ENCODE results near the gene GANC. TPM values are rescaled to one million over a fixed set of nuclear protein-coding genes. Genes with fewer than 3 reads are reported as not detected.

GANC gene
- total and polyA plus RNA-seq, 5 donors, result 7.4 to 24.3 (median 20.8) TPM

DNA sequence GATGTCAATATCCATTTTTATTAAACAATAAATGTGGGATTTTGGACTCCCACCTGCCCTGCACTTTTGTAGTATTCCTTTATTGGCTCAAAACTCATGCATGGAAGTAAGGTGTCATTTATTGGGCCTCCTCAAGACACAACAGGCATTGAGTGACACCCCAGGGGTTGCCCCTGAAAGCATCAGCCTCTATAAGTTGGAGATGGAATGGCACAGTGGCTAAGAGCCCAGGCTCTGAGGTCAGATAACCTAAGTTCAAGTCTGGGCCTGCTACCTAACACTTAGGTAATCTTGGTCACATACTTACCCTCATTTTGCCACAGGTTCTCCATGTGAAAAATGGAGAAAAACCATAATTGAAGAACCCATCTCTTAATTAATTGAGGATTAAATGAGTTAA lies 90.9 kb downstream of the GANC start:
- no peaks in the 10 kb centered on the region for H3K9me3 ChIP-seq (ENCODE audit: control insufficient read depth, low read length)
- ATAC-seq, result no peak
- no peak overlapping the region for H3K27ac ChIP-seq (ENCODE audit: low read length)
- no peaks in the 10 kb centered on the region for H3K27me3 ChIP-seq (ENCODE audit: control insufficient read depth, insufficient read depth)
- DNase-seq, result no peak
- H3K4me3 ChIP-seq (ENCODE audit: low read length), result no peak overlapping the region
- H3K4me1 ChIP-seq (ENCODE audit: control insufficient read depth, insufficient read depth, low read length), result no peaks in the 10 kb centered on the region
- intact Hi-C loops (cut with DNase I), result no loop called here

DNA sequence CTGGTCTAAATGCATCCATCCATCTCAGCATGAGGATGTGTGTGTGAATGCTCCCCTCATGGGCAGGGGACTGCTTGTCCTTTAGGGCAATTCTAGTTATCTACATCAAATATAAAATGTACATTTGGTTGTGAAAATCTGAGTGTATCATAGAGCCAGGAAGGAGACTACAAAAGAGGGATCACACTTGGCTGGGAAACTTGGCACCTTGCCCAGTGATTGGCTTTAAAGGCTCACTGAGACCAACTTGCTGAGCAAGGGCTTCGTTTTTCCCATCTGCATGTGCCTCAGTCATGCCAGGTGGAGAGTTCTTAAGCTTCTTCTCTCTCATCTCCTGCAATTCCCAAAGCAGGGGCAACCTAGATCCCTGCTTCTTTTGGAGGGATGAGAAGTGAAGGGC lies 91.5 kb downstream of the GANC start:
- Histone ChIP-seq H3K27ac (ENCODE audit: low read length) (no peak overlapping the region), H3K4me3 (ENCODE audit: low read length) (no peak overlapping the region), H3K9me3 (ENCODE audit: control insufficient read depth, low read length) (no peaks in the 10 kb centered on the region), H3K4me1 (ENCODE audit: control insufficient read depth, insufficient read depth, low read length) (no peaks in the 10 kb centered on the region), H3K27me3 (ENCODE audit: control insufficient read depth, insufficient read depth) (no peaks in the 10 kb centered on the region)
- 45% methylated on average over 1 of the region's 1 CpG for WGBS
- peak; percentile 44 to 75 (median 62) for DNase-seq
- intact Hi-C loops (cut with DNase I), result no loop called here
- ATAC-seq, result no peak

DNA sequence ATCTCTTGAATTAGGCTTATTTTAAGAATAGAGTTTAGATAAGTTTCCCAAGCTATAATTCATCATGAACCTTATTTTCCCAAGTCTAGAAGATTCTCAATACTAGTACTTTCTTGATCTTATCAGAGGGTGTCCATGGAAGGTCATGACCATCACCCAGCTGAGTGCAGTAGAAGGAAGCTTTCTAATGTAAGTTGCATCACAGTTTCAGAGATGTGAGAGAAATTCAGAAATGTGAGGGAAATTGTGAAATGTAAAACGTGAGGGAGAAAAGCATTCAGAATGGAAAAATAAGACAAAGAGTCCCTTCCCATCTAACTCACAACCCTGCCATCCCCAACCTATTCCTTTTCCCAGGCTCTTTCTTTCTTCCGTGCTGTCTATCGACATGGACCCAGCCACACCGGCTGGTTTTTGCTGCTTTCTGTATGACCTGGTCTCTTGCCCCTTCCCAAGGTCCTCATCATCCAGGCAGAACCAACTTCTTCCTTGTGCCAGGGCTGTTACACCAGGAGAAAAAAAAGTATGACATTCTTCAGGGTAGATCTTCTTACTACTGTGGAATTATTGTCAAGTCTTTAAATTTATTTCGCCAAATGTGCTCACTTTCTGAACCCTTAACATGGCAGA lies 93.0 kb downstream of the GANC start:
- intact Hi-C loops (cut with DNase I), result no loop called here
- no peak overlapping the region for H3K4me3 ChIP-seq (ENCODE audit: low read length)
- no peaks in the 10 kb centered on the region for H3K9me3 ChIP-seq (ENCODE audit: control insufficient read depth, low read length)
- WGBS, result 90% methylated on average over 5 of the region's 5 CpGs
- no peak for DNase-seq
- no peak overlapping the region for H3K27ac ChIP-seq (ENCODE audit: low read length)
- no peaks in the 10 kb centered on the region for H3K27me3 ChIP-seq (ENCODE audit: control insufficient read depth, insufficient read depth)
- H3K4me1 ChIP-seq (ENCODE audit: control insufficient read depth, insufficient read depth, low read length), result no peaks in the 10 kb centered on the region
- no peak for ATAC-seq

DNA sequence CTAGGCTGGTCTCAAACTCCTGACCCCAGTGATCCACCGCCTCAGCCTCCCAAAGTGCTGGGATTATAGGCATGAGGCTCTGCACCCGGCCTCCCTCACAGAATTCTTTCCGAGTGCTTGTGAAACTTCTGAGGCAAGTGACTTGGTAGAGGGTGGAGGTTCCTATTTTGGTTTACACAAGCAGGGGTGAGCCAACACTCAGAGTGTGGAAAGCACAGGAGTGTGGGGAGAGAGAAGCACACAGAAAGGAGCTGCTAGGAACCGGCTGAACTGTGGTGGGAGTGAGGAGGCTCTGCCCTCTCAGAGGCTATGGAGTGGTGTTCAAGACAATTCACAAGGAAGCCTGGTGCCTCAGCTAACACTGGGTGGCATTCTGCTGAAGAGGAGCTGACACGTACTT lies 94.0 kb downstream of the GANC start:
- 60% methylated on average over 5 of the region's 5 CpGs for WGBS
- Histone ChIP-seq H3K4me3 (ENCODE audit: low read length) (no peak overlapping the region), H3K4me1 (ENCODE audit: control insufficient read depth, insufficient read depth, low read length) (no peaks in the 10 kb centered on the region), H3K27me3 (ENCODE audit: control insufficient read depth, insufficient read depth) (no peaks in the 10 kb centered on the region), H3K27ac (ENCODE audit: low read length) (no peak overlapping the region), H3K9me3 (ENCODE audit: control insufficient read depth, low read length) (no peaks in the 10 kb centered on the region)
- intact Hi-C loops (cut with DNase I), result no loop called here
- DNase-seq (no peak), ATAC-seq (peak; percentile 64 to 81)

DNA sequence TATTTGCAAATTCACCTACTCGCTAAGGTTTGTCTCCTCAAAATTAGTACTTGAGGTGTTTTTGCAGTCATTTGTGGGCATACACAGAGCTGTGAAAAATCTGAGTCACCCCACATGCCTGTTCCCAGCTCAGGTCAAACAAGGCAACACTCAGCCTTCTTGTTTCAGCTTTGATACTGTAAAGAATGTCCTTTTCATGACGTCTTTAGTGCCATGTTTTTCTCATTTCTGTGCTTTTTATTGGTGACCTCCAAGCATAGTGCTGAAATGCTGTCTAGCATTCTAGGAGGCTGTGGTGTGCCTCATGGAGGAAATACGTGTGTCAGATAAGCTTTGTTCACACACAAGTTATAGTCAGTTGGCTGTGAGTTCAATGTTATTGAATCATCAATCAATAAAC lies 95.1 kb downstream of the GANC start:
- ATAC-seq, result no peak
- no peaks in the 10 kb centered on the region for H3K27me3 ChIP-seq (ENCODE audit: control insufficient read depth, insufficient read depth)
- H3K27ac ChIP-seq (ENCODE audit: low read length), result no peak overlapping the region
- WGBS, result 82% methylated on average over 3 of the region's 3 CpGs
- no peaks in the 10 kb centered on the region for H3K4me1 ChIP-seq (ENCODE audit: control insufficient read depth, insufficient read depth, low read length)
- intact Hi-C loops (cut with DNase I), result no loop called here
- no peak for DNase-seq
- no peak overlapping the region for H3K4me3 ChIP-seq (ENCODE audit: low read length)
- H3K9me3 ChIP-seq (ENCODE audit: control insufficient read depth, low read length), result no peaks in the 10 kb centered on the region

DNA sequence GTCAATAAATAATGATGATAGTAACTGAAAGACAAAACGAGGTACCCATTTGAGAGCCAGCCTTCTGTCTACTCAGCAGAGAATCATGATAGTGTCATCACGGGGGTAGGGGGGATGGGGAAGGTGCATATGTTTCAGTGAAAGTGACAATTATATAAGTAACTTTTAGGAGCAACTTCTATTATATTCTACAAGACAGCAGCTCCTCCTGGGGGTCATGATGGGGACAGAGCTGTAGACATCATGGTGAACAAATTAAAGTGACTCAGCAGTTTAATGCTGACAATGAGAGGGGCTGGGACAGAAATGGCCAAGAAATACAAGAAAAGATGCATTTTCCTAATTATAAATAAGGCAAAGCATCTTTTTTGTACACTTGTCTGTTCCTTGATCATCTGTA lies 98.1 kb downstream of the GANC start:
- Histone ChIP-seq H3K4me3 (ENCODE audit: low read length) (no peak overlapping the region), H3K4me1 (ENCODE audit: control insufficient read depth, insufficient read depth, low read length) (no peaks in the 10 kb centered on the region), H3K27ac (ENCODE audit: low read length) (no peak overlapping the region), H3K9me3 (ENCODE audit: control insufficient read depth, low read length) (no peaks in the 10 kb centered on the region), H3K27me3 (ENCODE audit: control insufficient read depth, insufficient read depth) (no peaks in the 10 kb centered on the region)
- DNase-seq (no peak), ATAC-seq (no peak)
- intact Hi-C loops (cut with DNase I), result loop anchor here in 1 of 4 donors (10.0 kb wide), 1 partner anchor 286 kb away; no protein-coding TSS in a partner anchor
- WGBS, result 69% methylated on average over 2 of the region's 2 CpGs

DNA sequence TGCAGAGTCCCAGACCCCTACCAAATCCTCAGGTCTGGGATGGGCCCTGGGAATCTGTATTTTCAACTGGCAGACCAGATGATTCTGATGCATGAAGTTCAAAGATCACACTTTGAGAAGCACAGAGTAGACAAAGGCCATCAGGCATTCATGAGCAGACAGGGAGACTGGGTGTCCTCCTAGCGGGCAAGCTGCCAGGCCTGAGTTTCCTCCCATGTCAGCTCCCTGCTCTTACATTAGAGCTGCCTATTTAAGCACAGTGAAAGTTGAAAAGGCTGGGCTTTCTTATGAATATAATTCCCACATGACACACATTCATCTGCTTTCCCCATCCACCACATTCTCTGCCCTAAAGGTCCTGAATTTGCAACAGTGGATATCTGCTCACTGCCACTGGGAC lies 100.3 kb downstream of the GANC start:
- H3K27ac ChIP-seq (ENCODE audit: low read length), result no peak overlapping the region
- no peaks in the 10 kb centered on the region for H3K27me3 ChIP-seq (ENCODE audit: control insufficient read depth, insufficient read depth)
- peak; percentile 61 to 65 for ATAC-seq

DNA sequence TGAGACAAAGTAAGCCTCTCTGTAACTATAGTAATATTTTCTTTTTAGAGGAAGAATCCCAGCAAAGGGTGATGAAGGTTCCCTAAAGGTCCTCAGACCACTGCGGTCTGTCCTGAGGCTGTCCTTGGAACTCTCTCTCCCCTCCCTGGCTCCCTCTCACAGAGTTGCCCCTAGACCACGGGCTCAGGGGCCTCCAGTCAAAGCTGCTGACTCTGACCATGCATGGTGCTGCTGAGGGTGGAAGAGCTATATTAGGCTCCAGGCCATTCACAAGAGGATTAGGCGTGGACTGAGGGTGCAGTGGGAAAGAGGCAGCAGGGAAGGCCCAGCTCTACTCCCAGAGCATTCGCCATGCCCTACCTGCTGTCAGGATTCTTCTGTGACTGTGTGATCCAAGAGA lies 100.9 kb downstream of the GANC start:
- ATAC-seq, result no peak
- Histone ChIP-seq H3K4me3 (ENCODE audit: low read length) (no peak overlapping the region), H3K27me3 (ENCODE audit: control insufficient read depth, insufficient read depth) (no peaks in the 10 kb centered on the region), H3K27ac (ENCODE audit: low read length) (no peak overlapping the region), H3K4me1 (ENCODE audit: control insufficient read depth, insufficient read depth, low read length) (no peaks in the 10 kb centered on the region), H3K9me3 (ENCODE audit: control insufficient read depth, low read length) (no peaks in the 10 kb centered on the region)
- WGBS, result 86% methylated on average over 4 of the region's 4 CpGs
- no peak for DNase-seq
- intact Hi-C loops (cut with DNase I), result loop anchor here in 1 of 4 donors (10.0 kb wide), 1 partner anchor 289 kb away; no protein-coding TSS in a partner anchor

More for the DNA sequence above, 100.3 kb downstream of the GANC start:
- H3K4me1 ChIP-seq (ENCODE audit: control insufficient read depth, insufficient read depth, low read length), result no peaks in the 10 kb centered on the region
- 31% methylated on average over 1 of the region's 1 CpG for WGBS
- intact Hi-C loops (cut with DNase I), result loop anchor here in 1 of 4 donors (10.0 kb wide), 1 partner anchor 288 kb away; no protein-coding TSS in a partner anchor
- no peaks in the 10 kb centered on the region for H3K9me3 ChIP-seq (ENCODE audit: control insufficient read depth, low read length)
- DNase-seq, result peak; percentile 49 to 87 (median 76)
- no peak overlapping the region for H3K4me3 ChIP-seq (ENCODE audit: low read length)

DNA sequence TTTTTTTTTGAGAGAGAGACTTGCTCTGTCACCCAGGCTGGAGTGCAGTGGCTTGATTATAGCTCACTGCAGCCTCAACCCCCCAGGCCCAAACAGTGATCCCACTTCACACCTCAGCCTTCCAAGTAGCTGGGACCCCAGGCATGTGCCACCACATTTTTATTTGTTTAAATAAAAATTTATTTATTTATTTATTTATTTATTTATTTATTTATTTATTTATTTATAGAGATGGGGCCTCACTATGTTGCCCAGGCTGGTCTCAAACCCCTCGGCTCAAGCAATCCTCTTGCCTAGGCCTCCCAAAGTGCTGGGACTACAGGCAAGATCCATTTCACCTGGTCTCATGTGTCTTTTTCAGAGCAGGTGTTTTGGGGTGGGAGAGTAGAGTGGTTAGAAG lies 101.8 kb downstream of the GANC start:
- 94% methylated on average over 1 of the region's 1 CpG for WGBS
- intact Hi-C loops (cut with DNase I), result loop anchor here in 1 of 4 donors (10.0 kb wide), 1 partner anchor 290 kb away; no protein-coding TSS in a partner anchor
- H3K4me3 ChIP-seq (ENCODE audit: low read length), result no peak overlapping the region
- no peaks in the 10 kb centered on the region for H3K4me1 ChIP-seq (ENCODE audit: control insufficient read depth, insufficient read depth, low read length)
- no peaks in the 10 kb centered on the region for H3K9me3 ChIP-seq (ENCODE audit: control insufficient read depth, low read length)
- no peaks in the 10 kb centered on the region for H3K27me3 ChIP-seq (ENCODE audit: control insufficient read depth, insufficient read depth)
- no peak for DNase-seq
- H3K27ac ChIP-seq (ENCODE audit: low read length), result no peak overlapping the region
- ATAC-seq, result no peak

DNA sequence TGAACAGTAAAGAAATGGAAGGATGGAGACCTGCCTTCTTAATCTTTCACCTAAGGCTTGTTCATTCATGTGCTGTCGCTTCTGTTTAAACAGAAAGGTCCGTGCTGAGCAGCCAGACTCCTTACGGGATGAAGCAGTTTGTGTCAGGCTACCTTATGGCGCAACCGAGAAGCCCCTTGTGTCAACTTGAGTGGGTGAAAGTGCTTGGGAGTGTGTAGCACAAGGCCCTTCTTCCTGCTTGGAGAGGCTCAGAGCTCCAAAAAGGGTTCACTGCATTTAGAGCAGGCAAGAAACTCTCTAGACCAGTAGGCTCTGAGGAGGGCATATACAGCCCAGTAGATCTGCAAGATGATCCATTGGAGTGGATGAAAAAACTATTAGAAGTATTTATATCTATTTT lies 102.3 kb downstream of the GANC start:
- intact Hi-C loops (cut with DNase I), result loop anchor here in 1 of 4 donors (10.0 kb wide), 1 partner anchor 290 kb away; no protein-coding TSS in a partner anchor
- Histone ChIP-seq H3K4me3 (ENCODE audit: low read length) (no peak overlapping the region), H3K4me1 (ENCODE audit: control insufficient read depth, insufficient read depth, low read length) (no peaks in the 10 kb centered on the region), H3K27ac (ENCODE audit: low read length) (no peak overlapping the region), H3K27me3 (ENCODE audit: control insufficient read depth, insufficient read depth) (no peaks in the 10 kb centered on the region), H3K9me3 (ENCODE audit: control insufficient read depth, low read length) (no peaks in the 10 kb centered on the region)
- ATAC-seq (no peak), DNase-seq (no peak)
- WGBS, result 97% methylated on average over 5 of the region's 5 CpGs

DNA sequence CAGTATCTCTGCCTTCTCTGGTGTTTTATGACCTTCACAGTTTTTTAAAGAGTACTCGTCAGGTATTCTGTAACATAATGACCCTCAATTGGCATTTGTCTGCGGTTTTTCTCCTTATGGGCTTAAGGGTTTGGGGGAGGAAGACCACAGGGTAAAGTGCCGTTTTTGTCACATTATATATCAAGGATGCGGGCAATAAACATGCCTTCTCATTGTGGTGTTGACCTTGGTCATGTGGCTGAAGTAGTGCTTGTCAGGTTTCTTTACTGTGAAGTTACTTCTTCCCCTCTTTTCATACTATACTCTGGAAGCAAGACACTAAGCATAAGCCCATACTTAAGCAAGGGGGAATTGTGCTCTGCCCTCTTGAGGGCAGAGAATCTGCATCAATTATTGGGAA lies 102.9 kb downstream of the GANC start:
- intact Hi-C loops (cut with DNase I), result loop anchor here in 1 of 4 donors (10.0 kb wide), 1 partner anchor 291 kb away; no protein-coding TSS in a partner anchor
- Histone ChIP-seq H3K4me1 (ENCODE audit: control insufficient read depth, insufficient read depth, low read length) (no peaks in the 10 kb centered on the region), H3K4me3 (ENCODE audit: low read length) (no peak overlapping the region), H3K27ac (ENCODE audit: low read length) (no peak overlapping the region), H3K27me3 (ENCODE audit: control insufficient read depth, insufficient read depth) (no peaks in the 10 kb centered on the region), H3K9me3 (ENCODE audit: control insufficient read depth, low read length) (no peaks in the 10 kb centered on the region)
- 78% methylated on average over 4 of the region's 4 CpGs for WGBS
- DNase-seq (no peak), ATAC-seq (no peak)
